Fibroblast of skin of abdomen (primary cell): ENCODE results near the gene EGLN2.
A peak's percentile ranks its signal among the peaks of the same experiment; 100 is the strongest.
"Not testable (repeated sequence)": the region's sequence is repeated elsewhere in the genome, so short reads cannot be mapped to it uniquely, and the experiment has no call there.

Experiments used
- DNase-seq: peaks from one replicate; pipeline ENCODE4 v3.0.0-alpha.2; 2013

EGLN2 gene

DNA sequence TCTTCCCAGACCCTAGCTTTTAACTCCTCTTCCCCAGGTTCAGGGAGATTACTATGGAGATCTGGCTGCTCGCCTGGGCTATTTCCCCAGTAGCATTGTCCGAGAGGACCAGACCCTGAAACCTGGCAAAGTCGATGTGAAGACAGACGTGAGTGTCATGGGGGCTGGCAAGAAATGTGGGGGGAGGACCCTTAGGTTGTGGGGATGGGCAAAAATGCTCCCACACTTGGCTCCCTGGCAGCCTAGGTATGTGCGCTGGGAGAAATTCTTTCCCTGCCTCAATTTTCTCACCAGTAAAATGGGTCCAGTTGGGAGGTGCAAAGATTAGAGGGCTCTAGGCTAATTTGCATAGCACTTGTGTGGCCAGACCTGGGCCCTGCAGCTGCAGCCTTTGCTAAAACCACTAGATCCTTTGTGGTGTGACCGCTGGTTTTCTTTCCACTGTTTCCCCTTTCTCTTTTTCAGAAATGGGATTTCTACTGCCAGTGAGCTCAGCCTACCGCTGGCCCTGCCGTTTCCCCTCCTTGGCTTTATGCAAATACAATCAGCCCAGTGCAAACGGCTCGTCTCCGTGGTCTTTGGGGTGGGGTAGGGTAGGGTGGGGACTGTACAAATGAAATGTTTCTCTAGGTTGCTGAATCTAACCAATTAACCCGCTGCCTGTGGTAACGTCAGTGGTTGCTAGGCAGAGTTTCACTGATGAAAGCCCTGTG lies 21.9 kb upstream of the EGLN2 start:
- DNase-seq = peak; percentile 91

DNA sequence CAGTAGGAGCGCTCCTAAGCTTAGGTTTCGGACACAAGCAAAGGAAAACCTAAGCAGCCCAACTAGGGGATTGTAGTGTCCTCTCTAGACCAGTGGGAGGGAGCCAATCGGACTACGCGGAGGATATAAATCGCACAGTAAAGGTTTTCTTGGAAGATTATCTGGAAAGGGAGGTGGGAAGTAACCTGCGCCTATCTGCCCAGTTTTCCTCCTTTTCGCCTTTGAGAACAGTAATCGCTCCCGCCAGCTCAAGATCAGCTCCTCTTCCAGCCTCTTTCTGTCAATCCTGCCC lies 21.4 kb upstream of the EGLN2 start:
- no peak for DNase-seq

- peak; percentile 100 for DNase-seq
Observed at GRCh38 chr19:40777937-40778705, 20.9 kb upstream of the EGLN2 start, which contains the start of gene RAB4B. RAB4B (plus strand) TSS chr19:40778247; CDS start chr19:40778376, 129 bp downstream.

GRCh38 chr19:40778706-40779284 lies 20.2 kb upstream of the EGLN2 start:
- no peak for DNase-seq

DNA sequence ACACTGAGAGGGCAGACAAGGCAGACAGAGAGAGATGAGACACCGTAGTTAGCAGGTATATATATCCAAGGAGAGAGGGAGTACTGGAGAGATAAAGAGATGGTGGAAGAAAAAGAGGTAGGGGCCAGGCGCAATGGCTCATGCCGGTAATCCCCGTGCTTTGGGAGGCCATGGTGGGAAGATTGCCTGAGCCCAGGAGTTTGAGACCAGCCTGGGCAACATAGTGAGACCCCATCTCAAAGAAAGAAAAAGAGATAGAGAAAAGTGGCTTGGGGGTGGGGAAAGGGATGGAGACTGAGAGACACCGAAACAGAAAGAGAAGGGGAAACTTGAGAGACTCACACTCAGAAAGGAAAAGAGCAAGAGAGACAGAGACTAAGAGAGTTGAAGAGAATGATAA lies 18.4 kb upstream of the EGLN2 start:
- no peak for DNase-seq

DNA sequence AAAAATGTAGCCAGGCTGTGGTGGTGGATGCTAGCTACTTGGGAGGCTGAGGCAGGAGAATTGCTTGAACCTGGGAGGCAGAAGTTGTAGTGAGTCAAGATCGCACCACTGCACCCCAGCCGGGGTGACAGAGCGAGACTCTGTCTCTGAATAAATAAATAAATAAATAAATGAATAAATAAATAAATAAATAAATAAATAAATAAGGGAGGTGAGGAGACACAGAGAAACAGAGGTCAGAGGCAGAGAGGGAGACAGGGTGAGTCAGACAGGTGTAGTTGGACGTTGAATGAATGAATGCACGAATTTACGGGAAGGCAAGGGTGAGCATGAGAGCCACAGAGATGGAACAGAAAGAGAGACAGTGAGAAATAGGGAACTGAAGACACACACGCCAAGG lies 17.9 kb upstream of the EGLN2 start:
- DNase-seq = no peak

DNA sequence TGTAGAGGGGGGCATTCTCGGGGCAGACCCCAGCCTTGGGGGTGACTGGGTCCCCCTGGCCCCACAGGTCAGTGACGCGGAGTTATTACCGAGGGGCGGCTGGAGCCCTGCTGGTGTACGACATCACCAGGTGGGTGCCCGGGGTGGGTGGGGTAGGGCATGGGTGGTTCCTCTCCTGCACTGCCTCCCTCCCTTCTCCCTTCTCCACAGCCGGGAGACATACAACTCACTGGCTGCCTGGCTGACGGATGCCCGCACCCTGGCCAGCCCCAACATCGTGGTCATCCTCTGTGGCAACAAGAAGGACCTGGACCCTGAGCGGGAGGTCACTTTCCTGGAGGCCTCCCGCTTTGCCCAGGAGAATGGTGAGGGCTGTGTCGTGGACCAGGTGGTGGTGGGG lies 15.3 kb upstream of the EGLN2 start:
- no peak for DNase-seq

DNA sequence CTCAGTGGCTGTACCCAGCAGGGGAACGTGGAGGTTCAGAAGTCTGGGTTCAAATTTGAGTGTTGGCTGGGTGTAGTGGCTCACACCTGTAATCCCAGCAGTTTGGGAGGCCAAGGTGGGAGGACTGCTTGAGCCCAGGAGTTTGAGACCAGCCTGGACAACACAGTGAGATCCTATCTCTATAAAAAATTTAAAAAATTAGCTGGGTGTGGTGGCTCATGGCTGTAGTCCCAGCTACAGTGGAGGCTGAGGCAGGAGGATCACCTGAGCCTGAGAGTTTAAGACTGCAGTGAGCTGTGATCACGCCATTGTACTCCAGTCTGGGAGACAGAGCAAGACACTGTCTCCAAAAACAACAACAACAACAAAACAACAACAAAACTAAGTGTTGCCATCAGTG lies 14.8 kb upstream of the EGLN2 start:
- DNase-seq = not testable (repeated sequence)

GRCh38 chr19:40785526-40785925 lies 13.5 kb upstream of the EGLN2 start:
- no peak for DNase-seq

DNA sequence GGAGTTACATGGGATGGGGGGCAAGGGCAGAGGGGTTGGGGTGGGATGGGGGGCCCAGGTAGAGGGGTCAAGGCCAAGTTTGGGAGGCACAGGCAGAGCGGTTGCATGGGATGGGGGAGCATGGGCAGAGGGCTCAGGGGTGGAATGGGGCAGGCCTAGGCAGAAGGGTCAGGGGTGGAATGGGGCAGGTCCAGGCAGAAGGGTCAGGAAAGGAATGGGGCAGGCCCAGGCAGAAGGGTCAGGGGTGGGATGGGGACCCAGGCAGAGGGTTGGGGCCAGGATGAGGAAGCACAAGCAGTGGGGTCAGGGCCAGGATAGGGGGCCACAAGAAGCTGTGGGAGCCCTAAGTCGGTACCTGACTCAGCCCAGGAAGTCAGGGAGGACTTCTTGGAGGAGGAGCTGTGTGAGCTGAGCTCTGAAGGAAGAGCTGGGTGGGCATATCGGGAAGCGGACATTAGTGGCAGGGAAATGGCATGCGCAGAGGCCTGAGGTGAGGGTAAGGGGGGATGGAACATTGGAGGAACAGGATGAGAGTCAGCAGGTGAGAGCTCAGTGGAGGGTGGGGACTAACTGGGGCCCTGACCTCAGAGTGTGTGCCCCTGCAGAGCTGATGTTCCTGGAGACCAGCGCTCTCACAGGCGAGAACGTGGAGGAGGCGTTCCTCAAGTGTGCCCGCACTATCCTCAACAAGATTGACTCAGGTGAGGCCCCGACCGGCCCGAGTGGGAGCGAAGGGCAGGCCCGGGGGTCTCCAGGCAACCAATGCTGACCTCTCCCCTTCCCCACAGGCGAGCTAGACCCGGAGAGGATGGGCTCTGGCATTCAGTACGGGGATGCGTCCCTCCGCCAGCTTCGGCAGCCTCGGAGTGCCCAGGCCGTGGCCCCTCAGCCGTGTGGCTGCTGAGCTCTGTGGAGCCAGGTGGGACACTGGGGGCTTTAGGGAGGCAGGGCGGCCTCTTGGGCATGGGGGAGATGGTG lies 12.6 kb upstream of the EGLN2 start:
- no peak for DNase-seq

DNA sequence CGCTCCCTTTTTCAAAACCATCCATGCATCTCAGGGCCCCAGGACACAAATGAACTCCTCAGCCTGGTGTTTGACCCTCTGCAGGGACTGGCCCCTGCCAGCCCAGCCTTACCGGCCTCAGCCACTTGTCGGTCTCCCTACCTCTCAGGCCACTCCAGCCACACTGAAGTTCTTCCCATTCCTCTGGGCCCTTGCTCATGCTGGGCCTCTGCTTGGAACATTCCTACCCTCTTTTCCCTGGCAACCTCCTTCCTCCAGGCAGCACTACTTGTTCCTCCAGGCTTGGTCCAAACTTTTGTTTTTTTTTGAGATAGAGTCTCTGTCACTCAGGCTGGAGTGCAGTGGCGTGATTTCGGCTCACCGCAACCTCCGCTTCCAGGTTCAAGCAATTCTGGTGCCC lies 7.6 kb upstream of the EGLN2 start:
- no peak for DNase-seq

GRCh38 chr19:40791996-40792395 lies 7.0 kb upstream of the EGLN2 start:
- no peak for DNase-seq

- DNase-seq = no peak
Observed at GRCh38 chr19:40797166-40797962, 1.6 kb upstream of the EGLN2 start.

- DNase-seq = peak; percentile 45
Observed at GRCh38 chr19:40797963-40798682, 868 bp upstream of the EGLN2 start.

DNA sequence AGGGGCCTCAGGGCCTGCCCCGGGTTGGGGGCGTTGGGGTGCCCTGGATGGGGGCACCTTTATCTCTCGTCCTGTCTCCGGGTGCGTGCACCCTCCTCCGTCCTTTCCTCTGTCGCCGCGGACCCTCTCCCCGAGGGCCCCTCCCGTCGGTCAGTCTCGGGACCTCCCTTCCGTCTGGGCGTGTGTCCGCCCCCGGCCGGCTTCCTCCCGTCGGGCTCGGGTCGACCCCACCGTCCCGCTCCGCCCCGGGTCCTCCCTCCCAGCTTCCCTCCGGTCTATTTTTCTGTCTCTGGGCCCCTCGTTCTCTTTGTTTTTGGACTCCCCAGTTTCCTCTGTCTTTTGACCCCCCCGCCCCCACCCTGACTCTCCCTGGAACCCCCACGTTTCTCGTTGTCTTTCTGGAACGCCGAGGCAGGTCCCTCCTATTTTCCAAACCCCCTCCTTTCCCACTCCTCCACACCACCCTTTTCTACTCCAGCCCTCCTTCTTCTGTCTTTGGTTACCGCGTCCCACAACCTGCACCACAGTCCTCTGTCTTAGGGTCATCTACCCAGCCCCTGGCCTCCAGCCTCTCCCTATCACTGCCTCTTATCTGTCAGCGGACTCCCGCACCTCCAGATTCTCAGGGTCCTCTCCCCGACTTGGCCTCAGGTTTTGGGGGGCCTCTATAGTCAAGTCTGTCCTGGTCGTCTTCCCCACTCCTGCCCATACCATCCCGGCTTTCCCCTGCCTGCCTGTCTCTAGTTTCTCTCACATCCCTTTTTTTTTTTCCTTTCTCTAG lies 757 bp downstream of the EGLN2 start:
- DNase-seq = no peak

GRCh38 chr19:40800339-40800996 lies 1.5 kb downstream of the EGLN2 start:
- no peak for DNase-seq

GRCh38 chr19:40800997-40801377 lies 2.0 kb downstream of the EGLN2 start:
- DNase-seq = no peak

DNA sequence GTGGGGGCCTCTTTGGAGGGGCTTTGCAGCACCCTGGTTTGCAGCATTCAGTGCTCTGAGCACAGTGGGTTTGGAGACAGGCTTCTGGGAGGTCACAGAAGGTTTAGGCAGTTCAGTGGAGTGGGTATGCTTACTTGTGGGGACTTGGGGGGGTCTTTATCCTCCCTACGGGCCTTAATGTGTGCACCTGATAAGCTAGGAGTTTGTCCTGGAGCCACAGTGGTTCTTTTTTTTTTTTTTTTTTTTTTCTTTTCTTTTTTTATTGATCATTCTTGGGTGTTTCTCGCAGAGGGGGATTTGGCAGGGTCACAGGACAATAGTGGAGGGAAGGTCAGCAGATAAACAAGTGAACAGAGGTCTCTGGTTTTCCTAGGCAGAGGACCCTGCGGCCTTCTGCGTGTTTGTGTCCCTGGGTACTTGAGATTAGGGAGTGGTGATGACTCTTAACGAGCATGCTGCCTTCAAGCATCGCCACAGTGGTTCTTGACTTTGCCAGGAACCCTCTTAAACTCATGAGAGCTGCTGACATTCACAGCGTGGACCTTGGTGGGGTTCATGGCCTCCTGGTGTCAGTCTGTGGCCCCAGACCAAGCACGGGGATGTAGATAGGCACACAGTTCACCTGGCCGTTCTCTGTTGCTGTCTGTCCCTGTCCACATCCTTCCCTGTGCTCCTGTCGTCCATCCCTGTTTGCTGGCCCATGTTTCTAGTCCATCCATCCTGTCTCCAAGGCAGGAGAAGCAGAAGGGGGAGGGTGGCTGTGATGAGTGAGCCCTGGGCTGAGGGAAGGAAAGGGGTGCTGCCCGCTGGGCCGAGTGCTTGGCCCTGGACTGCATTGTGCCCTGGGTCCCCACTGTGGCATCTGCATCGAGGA lies 2.7 kb downstream of the EGLN2 start:
- no peak for DNase-seq
